Naive thymus-derived CD4-positive, alpha-beta T cell (primary cell): ENCODE measurements around the gene MAML2. TPM values are rescaled to one million over a fixed set of nuclear protein-coding genes. Genes with fewer than 3 reads are reported as not detected.

Source experiments
- ATAC-seq: fragments of 150-1000 bp; cut with Tn5 transposase; 2 replicates; pipeline ENCODE4 v1.10.0; 2021; ENCODE audit warnings: mild to moderate bottlenecking, moderate library complexity
- CTCF ChIA-PET: fragments of 350-600 bp; sonication (Branson Sonifier 250); formaldehyde crosslinking; loops from one replicate; lab custom pipeline; 2021; ENCODE audit warnings: antibody characterized with exemption; lab: Charles Lee
- POLR2A ChIA-PET: fragments of 350-600 bp; sonication (Branson Sonifier 250); formaldehyde crosslinking; loops from one replicate; lab custom pipeline; 2021; ENCODE audit warnings: antibody characterized with exemption, inconsistent platforms; lab: Charles Lee
- DNase-seq, 9 donors: peaks; one replicate each; pipeline versions ENCODE4 v3.0.0 to v3.0.0-alpha.2; 2020 to 2022; ENCODE audit warnings: mixed read lengths in 1 of 9
- H3K27ac ChIP-seq: one replicate; pipeline ENCODE4 v1.7.0; 2013; ENCODE audit warnings: mild to moderate bottlenecking, low read depth, low read length, moderate library complexity
- H3K27me3 ChIP-seq, 2 donors: one replicate each; pipeline ENCODE4 v1.7.0; 2013; ENCODE audit warnings: low read length in 2 of 2, mild to moderate bottlenecking in 2 of 2, moderate library complexity in 2 of 2; ENCODE audit not compliant: control insufficient read depth in 2 of 2, insufficient read depth in 2 of 2
- H3K36me3 ChIP-seq, 3 experiments: 1 replicate in 2 of 3; 2 replicates in 1 of 3; pipeline ENCODE4 v1.7.0; 2013; ENCODE audit warnings: low read length in 3 of 3, mild to moderate bottlenecking in 3 of 3, moderate library complexity in 1 of 3; ENCODE audit not compliant: insufficient read depth in 3 of 3, control insufficient read depth in 2 of 3
- H3K4me1 ChIP-seq, 2 donors: one replicate each; pipeline ENCODE4 v1.7.0; 2013; ENCODE audit warnings: low read length in 2 of 2, mild to moderate bottlenecking in 2 of 2, moderate library complexity in 1 of 2; ENCODE audit not compliant: control insufficient read depth in 2 of 2, insufficient read depth in 2 of 2
- H3K4me3 ChIP-seq: 2 replicates; pipeline ENCODE4 v1.7.0; 2013; ENCODE audit warnings: mild to moderate bottlenecking, low read length
- H3K9me3 ChIP-seq, 3 experiments: 1 replicate in 2 of 3; 2 replicates in 1 of 3; pipeline ENCODE4 v1.7.0; 2013; ENCODE audit warnings: low read length in 3 of 3; ENCODE audit not compliant: control insufficient read depth in 2 of 3
- H3K27ac Mint-ChIP-seq, 9 donors: one replicate each; pipeline ENCODE4 v1.8.0; 2020 to 2022; ENCODE audit warnings: mixed read lengths in 9 of 9, mild to moderate bottlenecking in 8 of 9, moderate library complexity in 5 of 9, inconsistent platforms in 2 of 9
- H3K27me3 Mint-ChIP-seq, 5 donors: one replicate each; pipeline ENCODE4 v1.8.0; 2021 to 2022; ENCODE audit warnings: mixed read lengths in 5 of 5, mild to moderate bottlenecking in 1 of 5
- H3K36me3 Mint-ChIP-seq, 5 donors: one replicate each; pipeline ENCODE4 v1.8.0; 2020 to 2022; ENCODE audit warnings: mixed read lengths in 5 of 5, mild to moderate bottlenecking in 3 of 5, inconsistent platforms in 1 of 5
- H3K4me1 Mint-ChIP-seq, 7 donors: one replicate each; pipeline ENCODE4 v1.8.0; 2020 to 2022; ENCODE audit warnings: mixed read lengths in 7 of 7, mild to moderate bottlenecking in 3 of 7, inconsistent platforms in 1 of 7
- H3K4me3 Mint-ChIP-seq, 10 donors: one replicate each; pipeline ENCODE4 v1.8.0; 2020 to 2022; ENCODE audit warnings: mild to moderate bottlenecking in 10 of 10, mixed read lengths in 10 of 10, moderate library complexity in 6 of 10, inconsistent platforms in 2 of 10
- H3K9me3 Mint-ChIP-seq, 11 donors: one replicate each; pipeline ENCODE4 v1.8.0; 2020 to 2022; ENCODE audit warnings: mixed read lengths in 11 of 11, mild to moderate bottlenecking in 4 of 11, inconsistent platforms in 1 of 11, moderate library complexity in 1 of 11
- intact Hi-C, 2 donors: fragments of 100-400 bp; cut with micrococcal nuclease; formaldehyde crosslinking; loops; one replicate each; pipeline ENCODE4 v1.15.1; 2023
- polyA plus RNA-seq, 2 donors: library from polyadenylated mRNA; unstranded; fragments of 300-500 nt; fragmentation: Illumina TruSeq; gene quantifications; one replicate each; pipeline ENCODE4 v1.2.3, GENCODE V29; 2021
- total RNA-seq, 6 experiments: library from RNA in 5 of 6; stranded (reverse) in 5 of 6; gene quantifications; 1 replicate in 5 of 6; 2 replicates in 1 of 6; pipeline ENCODE4 v1.2.3 and lab custom pipeline; 2021 to 2026

Gene MAML2
- total and polyA plus RNA-seq, 7 experiments from 2014 or later, result 12.6 to 81.3 (median 52.5) TPM

GRCh38 chr11:96023275-96023674 is 319.7 kb downstream of the MAML2 start:
- no peak for DNase-seq
- Mint-ChIP-seq H3K9me3 (no peaks in the 10 kb centered on the region), H3K27me3 (no peaks in the 10 kb centered on the region), H3K4me3 (no peak overlapping the region), H3K4me1 (peaks cover 20 to 79% (median 70%) of the 10 kb centered on the region in 7 donors), H3K27ac (peak overlapping the region in 8 of 9 donors; percentile 65 to 89 (median 86)), H3K36me3 (peaks cover 5 to 23% (median 8%) of the 10 kb centered on the region in 5 donors)
- intact Hi-C loops, result no loop called here
- peaks cover 0 to 8% (median 0%) of the 10 kb centered on the region in 3 experiments for H3K36me3 ChIP-seq
- H3K9me3 ChIP-seq, result no peaks in the 10 kb centered on the region
- H3K27me3 ChIP-seq, result no peaks in the 10 kb centered on the region
- CTCF ChIA-PET, result interaction anchor here (1.7 kb wide), 1 partner anchor 9 kb away, joined by 6 read pairs; no protein-coding TSS in a partner anchor
- peaks cover 0 to 15% of the 10 kb centered on the region in 2 donors for H3K4me1 ChIP-seq
- no peak overlapping the region for H3K4me3 ChIP-seq
- H3K27ac ChIP-seq, result no peak overlapping the region
- POLR2A ChIA-PET, result interaction anchor here (0.6 to 1.5 kb wide), 3 partner anchors 9 to 12 kb away, joined by 3 to 7 read pairs (median 3); no protein-coding TSS in a partner anchor
- no peak for ATAC-seq

GRCh38 chr11:96021901-96022650 is 320.9 kb downstream of the MAML2 start:
- H3K27me3 Mint-ChIP-seq, result no peaks in the 10 kb centered on the region
- Histone ChIP-seq H3K36me3 (peaks cover 0 to 8% (median 0%) of the 10 kb centered on the region in 3 experiments), H3K4me3 (no peak overlapping the region), H3K27ac (peak overlapping the region; percentile 11), H3K9me3 (no peaks in the 10 kb centered on the region), H3K4me1 (peaks cover 0 to 15% of the 10 kb centered on the region in 2 donors), H3K27me3 (no peaks in the 10 kb centered on the region)
- CTCF ChIA-PET, result interaction anchor here (0.5 to 0.7 kb wide), 2 partner anchors 9 to 25 kb away, joined by 3 to 4 read pairs; no protein-coding TSS in a partner anchor
- no peaks in the 10 kb centered on the region for H3K9me3 Mint-ChIP-seq
- H3K27ac Mint-ChIP-seq, result peak overlapping the region in 8 of 9 donors; percentile 65 to 89 (median 86)
- DNase-seq (no peak), ATAC-seq (no peak)
- H3K4me1 Mint-ChIP-seq, result peaks cover 19 to 68% (median 60%) of the 10 kb centered on the region in 7 donors
- POLR2A ChIA-PET, result interaction anchor here (0.9 to 1.0 kb wide), 2 partner anchors 10 to 38 kb away, joined by 4 read pairs; no protein-coding TSS in a partner anchor
- H3K36me3 Mint-ChIP-seq, result peaks cover 0 to 15% (median 6%) of the 10 kb centered on the region in 5 donors
- intact Hi-C loops, result no loop called here
- H3K4me3 Mint-ChIP-seq, result no peak overlapping the region

- peak overlapping the region in 8 of 9 donors; percentile 56 to 87 (median 77) for H3K27ac Mint-ChIP-seq
- DNase-seq (no peak), ATAC-seq (no peak)
- H3K4me1 ChIP-seq, result peaks cover 12 to 30% of the 10 kb centered on the region in 2 donors
- no peak overlapping the region for H3K4me3 ChIP-seq
- no peaks in the 10 kb centered on the region for H3K27me3 Mint-ChIP-seq
- H3K36me3 Mint-ChIP-seq, result peaks cover 0 to 15% (median 6%) of the 10 kb centered on the region in 5 donors
- peak overlapping the region; percentile 43 for H3K27ac ChIP-seq
- H3K9me3 Mint-ChIP-seq, result no peaks in the 10 kb centered on the region
- no peaks in the 10 kb centered on the region for H3K9me3 ChIP-seq
- ChIA-PET POLR2A (interaction anchor here (0.6 to 1.1 kb wide), 2 partner anchors 15 to 51 kb away, joined by 3 to 4 read pairs; no protein-coding TSS in a partner anchor), CTCF (interaction anchor here (1.2 to 1.8 kb wide), 2 partner anchors 34 to 323 kb away, joined by 3 to 7 read pairs; partner anchors contain the start of gene MAML2)
- peaks cover 29 to 51% (median 45%) of the 10 kb centered on the region in 7 donors for H3K4me1 Mint-ChIP-seq
- H3K36me3 ChIP-seq, result peaks cover 0 to 8% (median 0%) of the 10 kb centered on the region in 3 experiments
- H3K4me3 Mint-ChIP-seq, result no peak overlapping the region
- intact Hi-C loops, result no loop called here
- H3K27me3 ChIP-seq, result no peaks in the 10 kb centered on the region
These were observed 322.9 kb downstream of the MAML2 start for GRCh38 chr11:96019810-96020747.

- H3K9me3 ChIP-seq, result no peaks in the 10 kb centered on the region
- Mint-ChIP-seq H3K36me3 (peaks cover 0 to 15% (median 6%) of the 10 kb centered on the region in 5 donors), H3K27ac (peak overlapping the region in 1 of 9 donors; percentile 13), H3K27me3 (no peaks in the 10 kb centered on the region), H3K4me3 (no peak overlapping the region), H3K9me3 (no peaks in the 10 kb centered on the region), H3K4me1 (peaks cover 29 to 43% (median 39%) of the 10 kb centered on the region in 7 donors)
- H3K27ac ChIP-seq, result no peak overlapping the region
- peaks cover 20 to 30% of the 10 kb centered on the region in 2 donors for H3K4me1 ChIP-seq
- H3K4me3 ChIP-seq, result no peak overlapping the region
- no peaks in the 10 kb centered on the region for H3K27me3 ChIP-seq
- H3K36me3 ChIP-seq, result peaks cover 0 to 8% (median 0%) of the 10 kb centered on the region in 3 experiments
- ATAC-seq (no peak), DNase-seq (no peak)
- POLR2A ChIA-PET, result interaction anchor here (0.7 to 1.1 kb wide), 2 partner anchors 16 to 71 kb away, joined by 3 to 4 read pairs; no protein-coding TSS in a partner anchor
- CTCF ChIA-PET, result interaction anchor here (0.8 to 1.8 kb wide), 3 partner anchors 32 to 324 kb away, joined by 3 to 7 read pairs (median 3); partner anchors contain the start of gene MAML2
- intact Hi-C loops, result no loop called here
These were observed 323.7 kb downstream of the MAML2 start for GRCh38 chr11:96019281-96019680.

- H3K27me3 Mint-ChIP-seq, result no peaks in the 10 kb centered on the region
- peaks cover 22 to 49% (median 29%) of the 10 kb centered on the region in 7 donors for H3K4me1 Mint-ChIP-seq
These were observed 325.1 kb downstream of the MAML2 start for GRCh38 chr11:96017856-96018255.

More at GRCh38 chr11:96017856-96018255, 325.1 kb downstream of the MAML2 start:
- Histone ChIP-seq H3K27me3 (no peaks in the 10 kb centered on the region), H3K27ac (peak overlapping the region; percentile 11), H3K36me3 (peaks cover 0 to 8% (median 0%) of the 10 kb centered on the region in 3 experiments), H3K9me3 (no peaks in the 10 kb centered on the region), H3K4me3 (no peak overlapping the region), H3K4me1 (peaks cover 32 to 43% of the 10 kb centered on the region in 2 donors)
- DNase-seq, result no peak
- H3K9me3 Mint-ChIP-seq, result no peaks in the 10 kb centered on the region
- no peak for ATAC-seq
- no peak overlapping the region for H3K27ac Mint-ChIP-seq
- H3K4me3 Mint-ChIP-seq, result no peak overlapping the region
- peaks cover 0 to 9% (median 7%) of the 10 kb centered on the region in 5 donors for H3K36me3 Mint-ChIP-seq
- intact Hi-C loops, result no loop called here
- ChIA-PET POLR2A (interaction anchor here (0.6 to 1.0 kb wide), 2 partner anchors 148 to 322 kb away, joined by 3 to 4 read pairs; no protein-coding TSS in a partner anchor), CTCF (interaction anchor here (1.1 to 1.5 kb wide), 2 partner anchors 98 to 375 kb away, joined by 3 to 4 read pairs; no protein-coding TSS in a partner anchor)
